ENCODE data around the gene EPHA3. TPM values are rescaled to one million over a fixed set of nuclear protein-coding genes. Genes with fewer than 3 reads are reported as not detected.
A peak's percentile ranks its signal among the peaks of the same experiment; 100 is the strongest.

Gene EPHA3
- total RNA-seq, 6 donors from 2014 or later, result 0.46 to 3.9 (median 0.79) TPM; not detected in 1

DNA sequence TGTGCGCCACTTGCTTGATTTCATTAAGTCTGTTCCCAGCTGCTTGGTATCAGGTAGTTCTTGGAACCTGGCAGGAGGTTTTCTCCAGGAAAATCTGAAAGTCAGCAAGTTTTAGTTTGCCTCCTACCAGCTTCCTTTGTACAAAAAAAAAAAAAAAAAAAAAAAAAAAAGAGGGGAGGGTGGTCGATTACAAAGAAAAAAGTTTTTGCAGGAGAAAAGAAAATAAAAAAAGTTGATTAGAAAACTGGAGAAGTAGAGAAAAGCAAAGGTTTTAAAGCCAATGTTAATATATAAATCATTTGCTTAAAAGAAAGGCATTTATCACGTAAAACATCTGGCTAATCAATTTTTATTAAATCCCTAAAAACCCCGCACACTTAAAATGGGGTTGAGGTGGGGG is 5.9 kb downstream of the EPHA3 start:
- Histone ChIP-seq H3K27me3 (peaks cover 0 to 7% (median under 1%) of the 10 kb centered on the region in 4 donors), H3K9me3 (no peaks in the 10 kb centered on the region), H3K36me3 (no peaks in the 10 kb centered on the region), H3K4me3 (no peak overlapping the region), H3K4me1 (peaks cover 0 to 8% (median 0%) of the 10 kb centered on the region in 4 donors), H3K27ac (no peak overlapping the region)
- TF ChIP-seq EP300 (IDR thresholded peaks at IDR 0.05) (no peak), POLR2AphosphoS5 (IDR thresholded peaks at IDR 0.05) (no peak), POLR2A (IDR thresholded peaks at IDR 0.05) (no peak)
- TF ChIP-seq, protein P1, sequence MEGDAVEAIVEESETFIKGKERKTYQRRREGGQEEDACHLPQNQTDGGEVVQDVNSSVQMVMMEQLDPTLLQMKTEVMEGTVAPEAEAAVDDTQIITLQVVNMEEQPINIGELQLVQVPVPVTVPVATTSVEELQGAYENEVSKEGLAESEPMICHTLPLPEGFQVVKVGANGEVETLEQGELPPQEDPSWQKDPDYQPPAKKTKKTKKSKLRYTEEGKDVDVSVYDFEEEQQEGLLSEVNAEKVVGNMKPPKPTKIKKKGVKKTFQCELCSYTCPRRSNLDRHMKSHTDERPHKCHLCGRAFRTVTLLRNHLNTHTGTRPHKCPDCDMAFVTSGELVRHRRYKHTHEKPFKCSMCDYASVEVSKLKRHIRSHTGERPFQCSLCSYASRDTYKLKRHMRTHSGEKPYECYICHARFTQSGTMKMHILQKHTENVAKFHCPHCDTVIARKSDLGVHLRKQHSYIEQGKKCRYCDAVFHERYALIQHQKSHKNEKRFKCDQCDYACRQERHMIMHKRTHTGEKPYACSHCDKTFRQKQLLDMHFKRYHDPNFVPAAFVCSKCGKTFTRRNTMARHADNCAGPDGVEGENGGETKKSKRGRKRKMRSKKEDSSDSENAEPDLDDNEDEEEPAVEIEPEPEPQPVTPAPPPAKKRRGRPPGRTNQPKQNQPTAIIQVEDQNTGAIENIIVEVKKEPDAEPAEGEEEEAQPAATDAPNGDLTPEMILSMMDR (IDR thresholded peaks at IDR 0.05), result no peak
- DNase-seq (no peak), ATAC-seq (ENCODE audit: low FRiP score in 2 of 2) (no peak)
- 80 to 83% methylated on average over 4 of the region's 4 CpGs for WGBS, 2 donors

DNA sequence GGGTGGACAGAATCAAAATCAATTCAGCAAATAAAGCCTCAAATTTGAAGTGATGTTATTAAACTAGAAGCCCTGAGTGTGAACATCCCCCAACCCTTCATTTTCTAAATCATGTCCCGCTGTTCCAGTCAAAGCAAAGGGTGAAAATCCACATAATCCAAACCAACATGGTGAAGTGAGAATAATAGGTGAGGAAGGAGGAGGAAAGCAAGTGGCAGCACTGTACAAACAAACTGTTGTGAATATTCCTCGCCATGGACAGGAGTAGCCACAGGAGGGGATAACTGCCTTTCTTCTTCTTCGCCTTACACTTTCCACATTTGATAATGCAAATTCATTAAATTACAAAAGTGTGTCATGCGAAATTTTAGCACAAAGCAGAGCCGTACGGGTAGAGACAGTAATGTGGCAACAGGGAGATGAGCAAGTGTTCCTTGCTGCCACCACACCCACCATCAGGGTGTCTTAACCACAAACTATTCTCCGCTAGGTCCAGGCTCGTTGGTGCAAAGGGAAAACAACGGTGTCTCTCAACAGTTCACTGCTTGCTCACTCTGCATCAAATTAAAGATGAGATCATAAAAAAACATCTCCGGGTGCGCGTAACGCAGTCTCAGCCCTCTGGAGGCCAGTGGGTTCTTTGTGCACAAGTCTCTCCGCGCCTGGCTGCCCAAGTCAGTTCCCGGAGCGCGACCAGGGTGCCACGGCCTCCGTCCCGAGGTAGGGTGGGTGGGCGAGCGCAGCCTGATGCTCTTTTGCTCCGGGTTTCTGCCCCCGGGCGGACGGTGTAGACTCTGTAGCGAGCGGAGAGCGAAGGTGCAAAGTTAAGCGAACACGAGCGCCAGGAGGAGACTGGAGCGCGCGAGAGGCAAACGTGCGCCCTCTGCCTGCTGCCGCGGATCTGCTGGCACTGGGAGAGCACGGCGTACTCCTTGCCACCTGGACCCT is 6.7 kb downstream of the EPHA3 start:
- peaks cover 0 to 7% (median 0%) of the 10 kb centered on the region in 4 donors for H3K27me3 ChIP-seq
- no peak for TF ChIP-seq EP300 (IDR thresholded peaks at IDR 0.05)
- TF ChIP-seq, protein P1 (IDR thresholded peaks at IDR 0.05), result peak in 2 of 6 experiments; percentile 43 to 53
- H3K36me3 ChIP-seq, result no peaks in the 10 kb centered on the region
- peak overlapping the region; percentile 29 to 45 (median 36) for H3K4me3 ChIP-seq
- H3K4me1 ChIP-seq, result peaks cover 0 to 7% (median 0%) of the 10 kb centered on the region in 4 donors
- DNase-seq (peak; percentile 49 to 90), ATAC-seq (ENCODE audit: low FRiP score in 2 of 2) (peak; percentile 83 to 88)
- H3K27ac ChIP-seq, result peak overlapping the region in 1 of 4 donors; percentile 10
- no peaks in the 10 kb centered on the region for H3K9me3 ChIP-seq
- WGBS, 2 donors, result 7 to 14% methylated on average over 10 to 39 of the region's 42 CpGs

DNA sequence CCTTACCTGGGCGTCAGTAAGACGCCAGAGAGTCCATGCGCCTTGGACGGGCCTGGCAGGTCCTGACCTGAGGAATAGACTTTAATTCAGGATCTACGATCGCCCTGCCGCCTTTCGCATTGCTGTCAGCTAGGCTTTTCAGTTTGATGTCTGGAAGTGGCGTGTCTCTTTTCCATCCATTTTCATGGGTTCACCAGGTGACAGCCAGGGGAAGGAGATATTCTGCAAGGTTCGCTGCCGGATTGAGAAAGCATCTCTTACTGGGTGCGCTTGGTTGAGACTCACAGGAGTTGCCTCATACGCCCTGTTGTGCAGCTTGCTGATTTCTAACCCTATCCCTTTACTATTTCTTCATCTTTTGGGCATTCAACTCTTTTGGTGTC is 7.4 kb downstream of the EPHA3 start:
- H3K4me3 ChIP-seq, result peak overlapping the region; percentile 29 to 45 (median 36)
- peak in 1 of 2 donors; percentile 22 for ATAC-seq (ENCODE audit: low FRiP score in 2 of 2)
- 13 to 35% methylated on average over 5 to 13 of the region's 13 CpGs for WGBS, 2 donors

DNA sequence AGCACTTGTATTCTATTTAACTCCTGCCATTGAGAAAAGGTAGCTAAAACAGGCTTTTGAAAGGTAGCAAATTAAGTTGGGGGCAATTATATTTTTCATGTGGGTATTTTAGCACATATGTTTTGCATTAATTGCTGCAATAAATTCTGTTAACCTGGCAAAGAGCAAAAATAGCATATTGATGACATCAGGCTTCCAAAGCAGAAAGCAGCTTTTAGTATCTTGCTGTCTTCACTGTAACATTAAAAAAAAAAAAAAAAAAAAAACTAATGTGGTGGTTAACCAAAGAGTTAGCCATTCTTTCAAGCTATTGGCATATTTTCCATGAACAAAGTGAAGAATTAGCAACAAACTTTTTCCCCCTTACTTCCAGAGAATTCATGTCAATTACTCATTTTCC is 9.1 kb downstream of the EPHA3 start:
- Histone ChIP-seq H3K9me3 (no peaks in the 10 kb centered on the region), H3K4me1 (peaks cover 0 to 7% (median 0%) of the 10 kb centered on the region in 4 donors), H3K4me3 (no peak overlapping the region), H3K36me3 (no peaks in the 10 kb centered on the region), H3K27me3 (peaks cover 0 to 7% (median 0%) of the 10 kb centered on the region in 4 donors), H3K27ac (no peak overlapping the region)
- ATAC-seq (ENCODE audit: low FRiP score in 2 of 2) (no peak), DNase-seq (no peak)
- TF ChIP-seq, protein P1 (IDR thresholded peaks at IDR 0.05), result no peak
- no peak for TF ChIP-seq POLR2AphosphoS5 (IDR thresholded peaks at IDR 0.05)
- no peak for TF ChIP-seq POLR2A (IDR thresholded peaks at IDR 0.05)
- TF ChIP-seq EP300 (IDR thresholded peaks at IDR 0.05), result no peak

More for the DNA sequence above, 7.4 kb downstream of the EPHA3 start:
- no peak for TF ChIP-seq POLR2AphosphoS5 (IDR thresholded peaks at IDR 0.05)
- DNase-seq, result no peak
- peaks cover 0 to 7% (median 0%) of the 10 kb centered on the region in 4 donors for H3K4me1 ChIP-seq
- H3K36me3 ChIP-seq, result no peaks in the 10 kb centered on the region
- peaks cover 0 to 7% (median 0%) of the 10 kb centered on the region in 4 donors for H3K27me3 ChIP-seq
- no peaks in the 10 kb centered on the region for H3K9me3 ChIP-seq
- peak overlapping the region in 1 of 4 donors; percentile 10 for H3K27ac ChIP-seq

DNA sequence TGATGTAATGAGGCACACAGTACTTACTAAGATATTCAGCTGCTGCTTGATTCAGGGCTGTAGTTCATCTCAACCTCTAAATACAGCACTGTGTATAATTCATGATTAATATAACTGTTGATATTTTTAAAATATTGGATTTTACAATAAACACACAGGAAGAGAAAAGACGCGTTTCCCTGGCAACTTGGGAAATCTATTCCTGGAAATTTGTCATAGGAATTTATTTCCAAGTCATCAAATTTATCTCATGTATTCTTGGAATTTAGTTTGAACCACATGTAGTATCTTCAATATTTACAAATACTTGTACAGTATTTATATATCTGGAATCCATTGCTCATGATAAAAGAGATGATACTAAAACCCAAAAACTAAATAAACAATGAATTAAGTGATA is 30.6 kb downstream of the EPHA3 start:
- no peak for DNase-seq
- Histone ChIP-seq H3K27ac (no peak overlapping the region), H3K27me3 (no peaks in the 10 kb centered on the region), H3K4me1 (no peaks in the 10 kb centered on the region), H3K9me3 (no peaks in the 10 kb centered on the region), H3K4me3 (no peak overlapping the region), H3K36me3 (no peaks in the 10 kb centered on the region)
- WGBS, 2 donors, result 75 to 86% methylated on average over 2 of the region's 2 CpGs
- TF ChIP-seq POLR2AphosphoS5 (IDR thresholded peaks at IDR 0.05), result no peak
- no peak for TF ChIP-seq POLR2A (IDR thresholded peaks at IDR 0.05)
- TF ChIP-seq, protein P1 (IDR thresholded peaks at IDR 0.05), result no peak
- TF ChIP-seq EP300 (IDR thresholded peaks at IDR 0.05), result no peak
- no peak for ATAC-seq (ENCODE audit: low FRiP score in 2 of 2)
